GM18502 (cell line): Measurements from ENCODE around the gene KIR2DL1.
"Not testable (repeated sequence)": the region's sequence is repeated elsewhere in the genome, so short reads cannot be mapped to it uniquely, and the experiment has no call there.

Experiments used
- ATAC-seq: cut with Tn5 transposase; IDR thresholded peaks from one replicate; pipeline ENCODE4 v1.9.1; 2021; ENCODE audit warnings: mild to moderate bottlenecking; ENCODE audit not compliant: unreplicated experiment, poor library complexity

KIR2DL1 gene

GRCh38 chr19:54770511-54770910 lies 918 bp downstream of the KIR2DL1 start:
- ATAC-seq, result not testable (repeated sequence)

- ATAC-seq, result not testable (repeated sequence)
These were observed 1.7 kb downstream of the KIR2DL1 start for GRCh38 chr19:54771018-54771960.

- not testable (repeated sequence) for ATAC-seq
These were observed 3.1 kb downstream of the KIR2DL1 start for GRCh38 chr19:54772666-54773065.

- not testable (repeated sequence) for ATAC-seq
These were observed 5.7 kb downstream of the KIR2DL1 start for GRCh38 chr19:54775095-54775815.

GRCh38 chr19:54775830-54776229 lies 6.2 kb downstream of the KIR2DL1 start:
- ATAC-seq, result not testable (repeated sequence)

GRCh38 chr19:54777851-54778250 lies 8.3 kb downstream of the KIR2DL1 start:
- ATAC-seq, result not testable (repeated sequence)

GRCh38 chr19:54778896-54779295 lies 9.3 kb downstream of the KIR2DL1 start:
- not testable (repeated sequence) for ATAC-seq

GRCh38 chr19:54782916-54783315 lies 13.3 kb downstream of the KIR2DL1 start:
- ATAC-seq, result not testable (repeated sequence)

GRCh38 chr19:54786091-54786723 lies 16.6 kb downstream of the KIR2DL1 start:
- not testable (repeated sequence) for ATAC-seq

- not testable (repeated sequence) for ATAC-seq
These were observed 18.6 kb downstream of the KIR2DL1 start for GRCh38 chr19:54788154-54788553.

GRCh38 chr19:54790711-54791110 lies 21.1 kb downstream of the KIR2DL1 start:
- ATAC-seq, result no peak

GRCh38 chr19:54791476-54791875 lies 21.9 kb downstream of the KIR2DL1 start:
- ATAC-seq, result no peak

- ATAC-seq, result no peak
These were observed 23.2 kb downstream of the KIR2DL1 start for GRCh38 chr19:54792814-54793213.

- ATAC-seq, result no peak
These were observed 26.2 kb downstream of the KIR2DL1 start for GRCh38 chr19:54795758-54796157.

- no peak for ATAC-seq
These were observed 33.8 kb downstream of the KIR2DL1 start, which contains the start of gene KIR2DL4 for GRCh38 chr19:54803410-54803809. Gene KIR2DL4 (plus strand): TSS chr19:54803610. CDS start chr19:54803652, 42 bp downstream.

- no peak for ATAC-seq
These were observed 34.5 kb downstream of the KIR2DL1 start for GRCh38 chr19:54804101-54804500.

GRCh38 chr19:54804571-54804970 lies 35.0 kb downstream of the KIR2DL1 start:
- no peak for ATAC-seq

- no peak for ATAC-seq
These were observed 36.3 kb downstream of the KIR2DL1 start for GRCh38 chr19:54805665-54806515.

- ATAC-seq, result no peak
These were observed 36.9 kb downstream of the KIR2DL1 start for GRCh38 chr19:54806516-54806838.

- not testable (repeated sequence) for ATAC-seq
These were observed 45.0 kb downstream of the KIR2DL1 start for GRCh38 chr19:54814571-54814970.
